Spinal cord (tissue), 10 donors: ENCODE data around the gene HMGXB4. TPM values are rescaled to one million over a fixed set of nuclear protein-coding genes. Genes with fewer than 3 reads are reported as not detected.
A peak's percentile ranks its signal among the peaks of the same experiment; 100 is the strongest.

Experiments used
- DNase-seq, 6 donors: peaks; one replicate each; pipeline versions ENCODE4 v3.0.0 to v3.0.0-alpha.2; 2013 to 2015; ENCODE audit warnings: low spot score in 6 of 6, low read depth in 4 of 6
- H3K27ac ChIP-seq: one replicate; pipeline ENCODE4 v1.5.1; 2013; ENCODE audit warnings: low read depth, low read length, control low read depth
- H3K27me3 ChIP-seq: one replicate; pipeline ENCODE4 v1.6.1; 2013; ENCODE audit warnings: low read length; ENCODE audit not compliant: control insufficient read depth, insufficient read depth
- H3K36me3 ChIP-seq: one replicate; pipeline ENCODE4 v1.6.1; 2013; ENCODE audit warnings: low read length; ENCODE audit not compliant: control insufficient read depth, insufficient read depth
- H3K4me1 ChIP-seq: one replicate; pipeline ENCODE4 v1.6.1; 2013; ENCODE audit warnings: low read length; ENCODE audit not compliant: control insufficient read depth, insufficient read depth
- H3K4me3 ChIP-seq: one replicate; pipeline ENCODE4 v1.5.1; 2013; ENCODE audit warnings: low read depth, low read length, control low read depth
- H3K9me3 ChIP-seq: one replicate; pipeline ENCODE4 v1.6.1; 2013; ENCODE audit warnings: low read length; ENCODE audit not compliant: control insufficient read depth, insufficient read depth
- WGBS: methylation state at CpG from one replicate; pipeline ENCODE4 v1.1.5; 2013; ENCODE audit warnings: missing lambda C conversion rate; ENCODE audit not compliant: insufficient coverage; 5-methylcytosine and 5-hydroxymethylcytosine counted together
- polyA plus RNA-seq, 2 donors: library from polyadenylated mRNA; unstranded; fragments of 120-200 nt; gene quantifications; one replicate each; pipeline ENCODE4 v1.2.1, GENCODE V29; 2013; ENCODE audit not compliant: insufficient read length in 2 of 2
- total RNA-seq, 2 donors: library from RNA; depleted of rRNA in 1 of 2; stranded (reverse); fragments of 120-200 nt in 1 of 2; fragments of >200 nt in 1 of 2; gene quantifications; one replicate each; pipeline versions ENCODE4 v1.2.3 to v1.2.4, GENCODE V29; 2013 to 2014
- donor health status: healthy.

The HMGXB4 gene
- total and polyA plus RNA-seq, 4 donors: 13.9 to 25.6 (median 22.0) TPM

GRCh38 chr22:35250156-35250555, 7.1 kb upstream of the HMGXB4 start:
- H3K9me3 ChIP-seq: no peaks in the 10 kb centered on the region
- 74% methylated on average over 3 of the region's 4 CpGs for WGBS
- H3K4me3 ChIP-seq: no peak overlapping the region
- H3K4me1 ChIP-seq: no peaks in the 10 kb centered on the region
- H3K36me3 ChIP-seq: no peaks in the 10 kb centered on the region
- no peak for DNase-seq
- no peaks in the 10 kb centered on the region for H3K27me3 ChIP-seq
- H3K27ac ChIP-seq: no peak overlapping the region

- Histone ChIP-seq H3K9me3 (no peaks in the 10 kb centered on the region), H3K4me1 (peaks cover 7% of the 10 kb centered on the region), H3K36me3 (no peaks in the 10 kb centered on the region), H3K27ac (no peak overlapping the region), H3K4me3 (no peak overlapping the region), H3K27me3 (no peaks in the 10 kb centered on the region)
- no peak for DNase-seq
- WGBS: 85% methylated on average over 2 of the region's 2 CpGs
Observed at GRCh38 chr22:35253946-35254345, 3.3 kb upstream of the HMGXB4 start.

GRCh38 chr22:35257002-35257320, 332 bp upstream of the HMGXB4 start:
- peak overlapping the region; percentile 65 for H3K4me3 ChIP-seq
- H3K27ac ChIP-seq: no peak overlapping the region
- H3K36me3 ChIP-seq: no peaks in the 10 kb centered on the region
- no peak for DNase-seq
- no CpG with 5 or more reads among the region's 3 CpGs for WGBS
- H3K9me3 ChIP-seq: no peaks in the 10 kb centered on the region
- H3K27me3 ChIP-seq: no peaks in the 10 kb centered on the region
- H3K4me1 ChIP-seq: peaks cover 7% of the 10 kb centered on the region

- Histone ChIP-seq H3K36me3 (peaks cover 13% of the 10 kb centered on the region), H3K27ac (peak overlapping the region; percentile 76), H3K9me3 (no peaks in the 10 kb centered on the region), H3K27me3 (no peaks in the 10 kb centered on the region), H3K4me3 (peak overlapping the region; percentile 65), H3K4me1 (peaks cover 7% of the 10 kb centered on the region)
- 4% methylated on average over 10 of the region's 23 CpGs for WGBS
- peak; percentile 4 to 79 (median 18) for DNase-seq
Observed at GRCh38 chr22:35258191-35258988, 1.1 kb downstream of the HMGXB4 start.

- H3K36me3 ChIP-seq: peaks cover 48% of the 10 kb centered on the region
Observed at GRCh38 chr22:35264986-35265385, 7.7 kb downstream of the HMGXB4 start.

GRCh38 chr22:35266277-35266676, 9.0 kb downstream of the HMGXB4 start:
- Histone ChIP-seq H3K27me3 (no peaks in the 10 kb centered on the region), H3K4me3 (no peak overlapping the region), H3K4me1 (no peaks in the 10 kb centered on the region), H3K27ac (no peak overlapping the region), H3K9me3 (no peaks in the 10 kb centered on the region), H3K36me3 (peaks cover 49% of the 10 kb centered on the region)
- no peak for DNase-seq
- WGBS: no CpG with 5 or more reads among the region's 3 CpGs

More at GRCh38 chr22:35264986-35265385, 7.7 kb downstream of the HMGXB4 start:
- Histone ChIP-seq H3K4me3 (no peak overlapping the region), H3K4me1 (no peaks in the 10 kb centered on the region), H3K9me3 (no peaks in the 10 kb centered on the region), H3K27ac (no peak overlapping the region), H3K27me3 (no peaks in the 10 kb centered on the region)
- no peak for DNase-seq
- WGBS: 96% methylated on average over 5 of the region's 7 CpGs

GRCh38 chr22:35269630-35270029, 12.3 kb downstream of the HMGXB4 start:
- no peaks in the 10 kb centered on the region for H3K27me3 ChIP-seq
- no peak for DNase-seq
- peaks cover 33% of the 10 kb centered on the region for H3K36me3 ChIP-seq
- 100% methylated on average over 3 of the region's 3 CpGs for WGBS
- no peak overlapping the region for H3K4me3 ChIP-seq
- H3K9me3 ChIP-seq: no peaks in the 10 kb centered on the region
- no peaks in the 10 kb centered on the region for H3K4me1 ChIP-seq
- no peak overlapping the region for H3K27ac ChIP-seq

GRCh38 chr22:35274154-35274871, 17.0 kb downstream of the HMGXB4 start:
- H3K27ac ChIP-seq: no peak overlapping the region
- H3K36me3 ChIP-seq: peaks cover 18% of the 10 kb centered on the region
- no peak for DNase-seq
- no peaks in the 10 kb centered on the region for H3K4me1 ChIP-seq
- H3K27me3 ChIP-seq: no peaks in the 10 kb centered on the region
- no peak overlapping the region for H3K4me3 ChIP-seq
- no peaks in the 10 kb centered on the region for H3K9me3 ChIP-seq
- 94% methylated on average over 5 of the region's 8 CpGs for WGBS

GRCh38 chr22:35275580-35275979, 18.3 kb downstream of the HMGXB4 start:
- no CpG with 5 or more reads among the region's 1 CpG for WGBS
- no peak overlapping the region for H3K27ac ChIP-seq
- no peaks in the 10 kb centered on the region for H3K4me1 ChIP-seq
- H3K9me3 ChIP-seq: no peaks in the 10 kb centered on the region
- DNase-seq: no peak
- H3K27me3 ChIP-seq: no peaks in the 10 kb centered on the region
- H3K4me3 ChIP-seq: no peak overlapping the region
- H3K36me3 ChIP-seq: peaks cover 13% of the 10 kb centered on the region

GRCh38 chr22:35276019-35276418, 18.7 kb downstream of the HMGXB4 start:
- 100% methylated on average over 2 of the region's 4 CpGs for WGBS
- Histone ChIP-seq H3K9me3 (no peaks in the 10 kb centered on the region), H3K36me3 (peaks cover 13% of the 10 kb centered on the region), H3K4me3 (no peak overlapping the region), H3K27me3 (no peaks in the 10 kb centered on the region), H3K4me1 (no peaks in the 10 kb centered on the region), H3K27ac (no peak overlapping the region)
- DNase-seq: no peak
